Body of pancreas (tissue), 4 donors: ENCODE data around the gene LFNG. TPM values are rescaled to one million over a fixed set of nuclear protein-coding genes. Genes with fewer than 3 reads are reported as not detected.

ENCODE experiments used
- ATAC-seq: fragments of 150-250 bp; one replicate; pipeline ENCODE4 v1.9.1; 2016
- DNase-seq, 4 donors: peaks; one replicate each; pipeline ENCODE4 v3.0.0-alpha.2; 2019
- H3K27ac ChIP-seq, 4 donors: fragments of 200-600 bp; sonication (generic); 1 replicate in 3 of 4; 2 replicates in 1 of 4; pipeline versions ENCODE4 v1.5.1 to v1.6.1; 2016 to 2019; ENCODE audit warnings: mild to moderate bottlenecking in 1 of 4, mixed read lengths in 1 of 4, moderate library complexity in 1 of 4
- H3K27me3 ChIP-seq, 2 donors: fragments of 200-600 bp; sonication (generic); one replicate each; pipeline ENCODE4 v1.6.0; 2016; ENCODE audit warnings: mild to moderate bottlenecking in 1 of 2
- H3K36me3 ChIP-seq, 2 donors: fragments of 200-600 bp; sonication (generic); replicated peaks in 1 of 2; 2 replicates each; pipeline ENCODE4 v1.5.1; 2016; ENCODE audit warnings: low read depth in 2 of 2; ENCODE audit not compliant: insufficient read depth in 1 of 2
- H3K4me1 ChIP-seq: fragments of 200-600 bp; sonication (generic); one replicate; pipeline ENCODE4 v1.6.0; 2016
- H3K4me3 ChIP-seq, 2 donors: fragments of 200-600 bp; sonication (generic); 1 replicate in 1 of 2; 2 replicates in 1 of 2; pipeline ENCODE4 v1.5.1; 2016 to 2019
- H3K9me3 ChIP-seq, 3 donors: fragments of 200-600 bp; sonication (generic); 1 replicate in 2 of 3; 2 replicates in 1 of 3; pipeline ENCODE4 v1.5.1; 2016
- POLR2A ChIP-seq, 3 donors: fragments of 450-650 bp; IDR thresholded peaks; one replicate each; pipeline ENCODE4 v1.6.1; 2016; ENCODE audit warnings: antibody characterized with exemption in 3 of 3, mild to moderate bottlenecking in 2 of 3
- WGBS, 2 donors: methylation state at CpG; one replicate each; pipeline ENCODE4 v1.1.5; 2017; 5-methylcytosine and 5-hydroxymethylcytosine counted together
- intact Hi-C: fragments of 100-400 bp; cut with DNase I; formaldehyde crosslinking; loops from one replicate; pipeline ENCODE4 v1.15.1; 2023
- total RNA-seq, 2 donors: library from RNA; depleted of rRNA; stranded (reverse); fragments of >200 nt; gene quantifications; one replicate each; pipeline ENCODE4 v1.1.0, GENCODE V29; 2016
- TF ChIP-seq, protein P1 (sequence below), 7 experiments: fragments of 450-650 bp in 4 of 7; fragments of 200-600 bp in 3 of 7; sonication (generic) in 3 of 7; IDR thresholded peaks; one replicate each; pipeline ENCODE4 v1.5.1; 2016 to 2019; ENCODE audit warnings: antibody characterized with exemption in 7 of 7

Gene LFNG
- total RNA-seq, 2 donors from 2014 or later: 47.8 to 142 TPM

- TF ChIP-seq, protein P1, sequence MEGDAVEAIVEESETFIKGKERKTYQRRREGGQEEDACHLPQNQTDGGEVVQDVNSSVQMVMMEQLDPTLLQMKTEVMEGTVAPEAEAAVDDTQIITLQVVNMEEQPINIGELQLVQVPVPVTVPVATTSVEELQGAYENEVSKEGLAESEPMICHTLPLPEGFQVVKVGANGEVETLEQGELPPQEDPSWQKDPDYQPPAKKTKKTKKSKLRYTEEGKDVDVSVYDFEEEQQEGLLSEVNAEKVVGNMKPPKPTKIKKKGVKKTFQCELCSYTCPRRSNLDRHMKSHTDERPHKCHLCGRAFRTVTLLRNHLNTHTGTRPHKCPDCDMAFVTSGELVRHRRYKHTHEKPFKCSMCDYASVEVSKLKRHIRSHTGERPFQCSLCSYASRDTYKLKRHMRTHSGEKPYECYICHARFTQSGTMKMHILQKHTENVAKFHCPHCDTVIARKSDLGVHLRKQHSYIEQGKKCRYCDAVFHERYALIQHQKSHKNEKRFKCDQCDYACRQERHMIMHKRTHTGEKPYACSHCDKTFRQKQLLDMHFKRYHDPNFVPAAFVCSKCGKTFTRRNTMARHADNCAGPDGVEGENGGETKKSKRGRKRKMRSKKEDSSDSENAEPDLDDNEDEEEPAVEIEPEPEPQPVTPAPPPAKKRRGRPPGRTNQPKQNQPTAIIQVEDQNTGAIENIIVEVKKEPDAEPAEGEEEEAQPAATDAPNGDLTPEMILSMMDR (IDR thresholded peaks at IDR 0.05): no peak
- TF ChIP-seq POLR2A (IDR thresholded peaks at IDR 0.05): no peak
- no peak overlapping the region for H3K27ac ChIP-seq
- WGBS, 2 donors: 89% methylated on average over 3 of the region's 3 CpGs; no CpG with 5 or more reads in 1 of the 2 donors
- H3K4me3 ChIP-seq: no peak overlapping the region
- H3K36me3 ChIP-seq: no peaks in the 10 kb centered on the region
- DNase-seq (no peak), ATAC-seq (no peak)
- intact Hi-C loops: no loop called here
- H3K9me3 ChIP-seq: no peaks in the 10 kb centered on the region
- H3K27me3 ChIP-seq: peaks cover 0 to 13% of the 10 kb centered on the region in 2 donors
- no peaks in the 10 kb centered on the region for H3K4me1 ChIP-seq
Measured at GRCh38 chr7:2497065-2497464, 22.5 kb upstream of the LFNG start.

- H3K27ac ChIP-seq: no peak overlapping the region
- H3K27me3 ChIP-seq: peaks cover 0 to 17% of the 10 kb centered on the region in 2 donors
- DNase-seq: no peak
- ATAC-seq: no peak
- no peak for TF ChIP-seq POLR2A (IDR thresholded peaks at IDR 0.05)
- TF ChIP-seq, protein P1 (IDR thresholded peaks at IDR 0.05): no peak
- no peaks in the 10 kb centered on the region for H3K36me3 ChIP-seq
- H3K4me3 ChIP-seq: no peak overlapping the region
- 43 to 59% methylated on average over 5 to 24 of the region's 25 CpGs for WGBS, 2 donors
- intact Hi-C loops: no loop called here
- H3K9me3 ChIP-seq: no peaks in the 10 kb centered on the region
- no peaks in the 10 kb centered on the region for H3K4me1 ChIP-seq
Measured at GRCh38 chr7:2497500-2498336, 21.9 kb upstream of the LFNG start.

GRCh38 chr7:2498708-2499107 is 20.9 kb upstream of the LFNG start:
- ATAC-seq (no peak), DNase-seq (no peak)
- no peaks in the 10 kb centered on the region for H3K36me3 ChIP-seq
- no peaks in the 10 kb centered on the region for H3K4me1 ChIP-seq
- intact Hi-C loops: no loop called here
- no peaks in the 10 kb centered on the region for H3K9me3 ChIP-seq
- no peak for TF ChIP-seq POLR2A (IDR thresholded peaks at IDR 0.05)
- H3K27me3 ChIP-seq: peaks cover 0 to 17% of the 10 kb centered on the region in 2 donors
- no peak overlapping the region for H3K4me3 ChIP-seq
- H3K27ac ChIP-seq: no peak overlapping the region
- WGBS, 2 donors: 66 to 75% methylated on average over 3 to 6 of the region's 6 CpGs

GRCh38 chr7:2499181-2499580 is 20.4 kb upstream of the LFNG start:
- WGBS, 2 donors: 90% methylated on average over 4 to 7 of the region's 7 CpGs
- Histone ChIP-seq H3K9me3 (no peaks in the 10 kb centered on the region), H3K36me3 (no peaks in the 10 kb centered on the region), H3K27ac (no peak overlapping the region), H3K27me3 (peaks cover 0 to 17% of the 10 kb centered on the region in 2 donors), H3K4me3 (no peak overlapping the region), H3K4me1 (no peaks in the 10 kb centered on the region)
- intact Hi-C loops: no loop called here
- no peak for TF ChIP-seq POLR2A (IDR thresholded peaks at IDR 0.05)
- TF ChIP-seq, protein P1 (IDR thresholded peaks at IDR 0.05): no peak
- ATAC-seq (no peak), DNase-seq (no peak)

DNA sequence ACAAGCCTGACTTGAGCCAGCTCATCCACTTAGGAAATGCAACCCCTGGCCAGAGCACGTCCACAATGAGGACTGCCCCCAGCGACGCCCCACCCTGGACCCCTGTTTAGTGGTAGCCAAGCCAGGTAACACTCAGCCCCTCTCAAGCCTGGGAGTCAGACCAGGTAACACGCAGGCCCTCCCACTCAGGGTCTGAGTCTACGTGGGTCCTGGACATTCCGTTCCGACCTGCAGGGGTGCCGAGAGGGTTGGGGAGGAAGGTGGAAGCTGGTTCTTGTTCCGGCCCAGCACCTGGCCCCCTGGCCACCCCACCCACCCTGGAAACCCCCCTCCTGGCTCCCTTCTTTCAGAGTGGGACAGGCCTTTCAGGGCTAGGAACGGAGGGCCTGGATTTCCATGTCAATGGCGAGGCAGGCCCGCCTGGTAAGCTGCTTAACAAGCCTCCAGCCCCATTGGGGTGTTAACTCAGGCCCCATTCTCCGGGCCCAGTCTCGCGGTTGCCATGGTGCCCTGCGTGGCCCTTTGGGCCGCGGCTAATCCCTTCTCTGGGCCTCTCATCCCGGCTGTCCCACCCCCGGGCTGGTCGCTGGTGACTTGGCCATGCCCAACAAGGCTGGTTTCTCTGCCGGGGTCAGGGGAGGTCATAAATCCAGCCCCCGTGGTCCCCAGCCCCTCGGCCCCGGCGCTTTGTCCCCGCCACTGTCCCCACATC is 19.7 kb upstream of the LFNG start:
- no peaks in the 10 kb centered on the region for H3K4me1 ChIP-seq
- DNase-seq (no peak), ATAC-seq (no peak)
- intact Hi-C loops: no loop called here
- WGBS, 2 donors: 72 to 83% methylated on average over 12 to 25 of the region's 27 CpGs
- H3K4me3 ChIP-seq: no peak overlapping the region
- no peak overlapping the region for H3K27ac ChIP-seq
- peaks cover 0 to 17% of the 10 kb centered on the region in 2 donors for H3K27me3 ChIP-seq
- no peaks in the 10 kb centered on the region for H3K36me3 ChIP-seq
- TF ChIP-seq POLR2A (IDR thresholded peaks at IDR 0.05): no peak
- TF ChIP-seq, protein P1 (IDR thresholded peaks at IDR 0.05): no peak
- H3K9me3 ChIP-seq: no peaks in the 10 kb centered on the region
